HG02798 (cell line): ENCODE data around the gene OTUD5.
A peak's percentile ranks its signal among the peaks of the same experiment; 100 is the strongest.

ENCODE experiments used
- ATAC-seq: cut with Tn5 transposase; IDR thresholded peaks from one replicate; pipeline ENCODE4 v1.9.1; 2021; ENCODE audit warnings: mild to moderate bottlenecking; ENCODE audit not compliant: unreplicated experiment, poor library complexity

The OTUD5 gene

GRCh38 chrX:48913605-48914366, 43.6 kb downstream of the OTUD5 start:
- ATAC-seq, result no peak

GRCh38 chrX:48911412-48912182, 45.8 kb downstream of the OTUD5 start, which contains the start of gene SLC35A2:
SLC35A2 (minus strand) TSS chrX:48911646; CDS start chrX:48911636, 10 bp downstream.
- peak; percentile 73 for ATAC-seq

GRCh38 chrX:48910926-48911411, 46.4 kb downstream of the OTUD5 start:
- no peak for ATAC-seq

- no peak for ATAC-seq
These were observed 47.6 kb downstream of the OTUD5 start for GRCh38 chrX:48909703-48910294.

- no peak for ATAC-seq
These were observed 48.8 kb downstream of the OTUD5 start for GRCh38 chrX:48908600-48908999.

GRCh38 chrX:48905090-48905790, 52.2 kb downstream of the OTUD5 start:
- no peak for ATAC-seq

GRCh38 chrX:48904626-48905025, 52.8 kb downstream of the OTUD5 start:
- ATAC-seq, result no peak

GRCh38 chrX:48904180-48904579, 53.2 kb downstream of the OTUD5 start:
- ATAC-seq, result no peak

GRCh38 chrX:48903290-48903689, 54.1 kb downstream of the OTUD5 start:
- ATAC-seq, result no peak

- ATAC-seq, result no peak
These were observed 54.6 kb downstream of the OTUD5 start for GRCh38 chrX:48902776-48903175.

GRCh38 chrX:48902135-48902534, 55.3 kb downstream of the OTUD5 start:
- no peak for ATAC-seq

GRCh38 chrX:48901069-48901468, 56.3 kb downstream of the OTUD5 start:
- no peak for ATAC-seq

GRCh38 chrX:48899078-48899410, 58.4 kb downstream of the OTUD5 start:
- no peak for ATAC-seq

GRCh38 chrX:48897625-48898306, 59.6 kb downstream of the OTUD5 start, which contains the start of the genes PQBP1 and TIMM17B:
PQBP1 (plus strand) TSS chrX:48897930; CDS start chrX:48898510, 580 bp downstream.
TIMM17B (minus strand) TSS chrX:48897768; CDS start chrX:48897749, 19 bp downstream.
- peak; percentile 92 for ATAC-seq

GRCh38 chrX:48897157-48897624, 60.2 kb downstream of the OTUD5 start:
- ATAC-seq, result peak; percentile 9

- no peak for ATAC-seq
These were observed 60.8 kb downstream of the OTUD5 start for GRCh38 chrX:48896611-48897011.

GRCh38 chrX:48894891-48895290, 62.5 kb downstream of the OTUD5 start:
- ATAC-seq, result no peak

- ATAC-seq, result no peak
These were observed 63.7 kb downstream of the OTUD5 start for GRCh38 chrX:48893556-48894348.

- ATAC-seq, result no peak
These were observed 64.5 kb downstream of the OTUD5 start for GRCh38 chrX:48892896-48893295.
